Naive thymus-derived CD4-positive, alpha-beta T cell (primary cell): ENCODE data around the gene PIK3CG. TPM values are rescaled to one million over a fixed set of nuclear protein-coding genes. Genes with fewer than 3 reads are reported as not detected.

ENCODE experiments used
- ATAC-seq: fragments of 150-1000 bp; cut with Tn5 transposase; 2 replicates; pipeline ENCODE4 v1.10.0; 2021; ENCODE audit warnings: mild to moderate bottlenecking, moderate library complexity
- CTCF ChIA-PET: fragments of 350-600 bp; sonication (Branson Sonifier 250); formaldehyde crosslinking; loops from one replicate; lab custom pipeline; 2021; ENCODE audit warnings: antibody characterized with exemption; lab: Charles Lee
- POLR2A ChIA-PET: fragments of 350-600 bp; sonication (Branson Sonifier 250); formaldehyde crosslinking; loops from one replicate; lab custom pipeline; 2021; ENCODE audit warnings: antibody characterized with exemption, inconsistent platforms; lab: Charles Lee
- DNase-seq, 9 donors: peaks; one replicate each; pipeline versions ENCODE4 v3.0.0 to v3.0.0-alpha.2; 2020 to 2022; ENCODE audit warnings: mixed read lengths in 1 of 9
- H3K27ac ChIP-seq: one replicate; pipeline ENCODE4 v1.7.0; 2013; ENCODE audit warnings: mild to moderate bottlenecking, low read depth, low read length, moderate library complexity
- H3K27me3 ChIP-seq, 2 donors: one replicate each; pipeline ENCODE4 v1.7.0; 2013; ENCODE audit warnings: low read length in 2 of 2, mild to moderate bottlenecking in 2 of 2, moderate library complexity in 2 of 2; ENCODE audit not compliant: control insufficient read depth in 2 of 2, insufficient read depth in 2 of 2
- H3K36me3 ChIP-seq, 3 experiments: 1 replicate in 2 of 3; 2 replicates in 1 of 3; pipeline ENCODE4 v1.7.0; 2013; ENCODE audit warnings: low read length in 3 of 3, mild to moderate bottlenecking in 3 of 3, moderate library complexity in 1 of 3; ENCODE audit not compliant: insufficient read depth in 3 of 3, control insufficient read depth in 2 of 3
- H3K4me1 ChIP-seq, 2 donors: one replicate each; pipeline ENCODE4 v1.7.0; 2013; ENCODE audit warnings: low read length in 2 of 2, mild to moderate bottlenecking in 2 of 2, moderate library complexity in 1 of 2; ENCODE audit not compliant: control insufficient read depth in 2 of 2, insufficient read depth in 2 of 2
- H3K4me3 ChIP-seq: 2 replicates; pipeline ENCODE4 v1.7.0; 2013; ENCODE audit warnings: mild to moderate bottlenecking, low read length
- H3K9me3 ChIP-seq, 3 experiments: 1 replicate in 2 of 3; 2 replicates in 1 of 3; pipeline ENCODE4 v1.7.0; 2013; ENCODE audit warnings: low read length in 3 of 3; ENCODE audit not compliant: control insufficient read depth in 2 of 3
- H3K27ac Mint-ChIP-seq, 9 donors: one replicate each; pipeline ENCODE4 v1.8.0; 2020 to 2022; ENCODE audit warnings: mixed read lengths in 9 of 9, mild to moderate bottlenecking in 8 of 9, moderate library complexity in 5 of 9, inconsistent platforms in 2 of 9
- H3K27me3 Mint-ChIP-seq, 5 donors: one replicate each; pipeline ENCODE4 v1.8.0; 2021 to 2022; ENCODE audit warnings: mixed read lengths in 5 of 5, mild to moderate bottlenecking in 1 of 5
- H3K36me3 Mint-ChIP-seq, 5 donors: one replicate each; pipeline ENCODE4 v1.8.0; 2020 to 2022; ENCODE audit warnings: mixed read lengths in 5 of 5, mild to moderate bottlenecking in 3 of 5, inconsistent platforms in 1 of 5
- H3K4me1 Mint-ChIP-seq, 7 donors: one replicate each; pipeline ENCODE4 v1.8.0; 2020 to 2022; ENCODE audit warnings: mixed read lengths in 7 of 7, mild to moderate bottlenecking in 3 of 7, inconsistent platforms in 1 of 7
- H3K4me3 Mint-ChIP-seq, 10 donors: one replicate each; pipeline ENCODE4 v1.8.0; 2020 to 2022; ENCODE audit warnings: mild to moderate bottlenecking in 10 of 10, mixed read lengths in 10 of 10, moderate library complexity in 6 of 10, inconsistent platforms in 2 of 10
- H3K9me3 Mint-ChIP-seq, 11 donors: one replicate each; pipeline ENCODE4 v1.8.0; 2020 to 2022; ENCODE audit warnings: mixed read lengths in 11 of 11, mild to moderate bottlenecking in 4 of 11, inconsistent platforms in 1 of 11, moderate library complexity in 1 of 11
- intact Hi-C, 2 donors: fragments of 100-400 bp; cut with micrococcal nuclease; formaldehyde crosslinking; loops; one replicate each; pipeline ENCODE4 v1.15.1; 2023
- polyA plus RNA-seq, 2 donors: library from polyadenylated mRNA; unstranded; fragments of 300-500 nt; fragmentation: Illumina TruSeq; gene quantifications; one replicate each; pipeline ENCODE4 v1.2.3, GENCODE V29; 2021
- total RNA-seq, 6 experiments: library from RNA in 5 of 6; stranded (reverse) in 5 of 6; gene quantifications; 1 replicate in 5 of 6; 2 replicates in 1 of 6; pipeline ENCODE4 v1.2.3 and lab custom pipeline; 2021 to 2026

PIK3CG gene
- total and polyA plus RNA-seq, 7 experiments from 2014 or later, result 15.3 to 54.9 (median 29.7) TPM

GRCh38 chr7:106866298-106867281, 1.5 kb downstream of the PIK3CG start:
- peaks cover 50 to 55% of the 10 kb centered on the region in 2 donors for H3K4me1 ChIP-seq
- ChIA-PET CTCF (no interaction called here), POLR2A (interaction anchor here (3.0 to 3.1 kb wide), 2 partner anchors 302 to 877 kb away, joined by 10 to 18 read pairs; partner anchors contain the start of genes CBLL1 and HBP1)
- H3K27me3 ChIP-seq, result no peaks in the 10 kb centered on the region
- Mint-ChIP-seq H3K36me3 (peaks cover 10 to 40% (median 35%) of the 10 kb centered on the region in 5 donors), H3K4me1 (peaks cover 53 to 88% (median 75%) of the 10 kb centered on the region in 7 donors), H3K4me3 (peak overlapping the region; percentile 84 to 98 (median 94)), H3K9me3 (peaks cover 0 to 2% (median 0%) of the 10 kb centered on the region in 11 donors), H3K27ac (peak overlapping the region; percentile 63 to 96 (median 92)), H3K27me3 (no peaks in the 10 kb centered on the region)
- H3K36me3 ChIP-seq, result peaks cover 0 to 24% (median 4%) of the 10 kb centered on the region in 3 experiments
- intact Hi-C loops, result loop anchor here (5.0 to 10.0 kb wide), 8 partner anchors 74 to 798 kb away; partner anchors contain the start of genes PRKAR2B (in 2 of the 2), SYPL1 (in 2 of the 2), COG5 (in 1 of the 2) and DUS4L (in 1 of the 2)
- H3K27ac ChIP-seq, result peak overlapping the region; percentile 75
- ATAC-seq (no peak), DNase-seq (no peak)
- peak overlapping the region; percentile 62 for H3K4me3 ChIP-seq
- H3K9me3 ChIP-seq, result no peaks in the 10 kb centered on the region

- Mint-ChIP-seq H3K36me3 (peaks cover 16 to 52% (median 47%) of the 10 kb centered on the region in 5 donors), H3K27me3 (no peaks in the 10 kb centered on the region), H3K4me3 (peak overlapping the region in 8 of 10 donors; percentile 4 to 98 (median 78)), H3K4me1 (peaks cover 55 to 88% (median 75%) of the 10 kb centered on the region in 7 donors), H3K9me3 (peaks cover 0 to 2% (median 0%) of the 10 kb centered on the region in 11 donors), H3K27ac (peak overlapping the region in 4 of 9 donors; percentile 8 to 96 (median 96))
- H3K4me3 ChIP-seq, result no peak overlapping the region
- ChIA-PET POLR2A (interaction anchor here (0.9 kb wide), 1 partner anchor 47 kb away, joined by 3 read pairs; no protein-coding TSS in a partner anchor), CTCF (no interaction called here)
- DNase-seq, result no peak
- H3K4me1 ChIP-seq, result peaks cover 54 to 58% of the 10 kb centered on the region in 2 donors
- no peaks in the 10 kb centered on the region for H3K9me3 ChIP-seq
- ATAC-seq, result no peak
- H3K27me3 ChIP-seq, result no peaks in the 10 kb centered on the region
- intact Hi-C loops, result loop anchor here (5.0 to 10.0 kb wide), 8 partner anchors 75 to 797 kb away; partner anchors contain the start of genes PRKAR2B (in 2 of the 2), SYPL1 (in 2 of the 2), COG5 (in 1 of the 2) and DUS4L (in 1 of the 2)
- peaks cover 0 to 32% (median 4%) of the 10 kb centered on the region in 3 experiments for H3K36me3 ChIP-seq
- no peak overlapping the region for H3K27ac ChIP-seq
These were observed 2.7 kb downstream of the PIK3CG start for GRCh38 chr7:106867641-106868351.

GRCh38 chr7:106868364-106868763, 3.3 kb downstream of the PIK3CG start:
- Mint-ChIP-seq H3K27ac (peak overlapping the region in 6 of 9 donors; percentile 8 to 75 (median 24)), H3K9me3 (peaks cover 0 to 2% (median 0%) of the 10 kb centered on the region in 11 donors), H3K4me3 (peak overlapping the region; percentile 4 to 98 (median 54)), H3K36me3 (peaks cover 16 to 57% (median 53%) of the 10 kb centered on the region in 5 donors), H3K27me3 (no peaks in the 10 kb centered on the region), H3K4me1 (peaks cover 50 to 88% (median 75%) of the 10 kb centered on the region in 7 donors)
- intact Hi-C loops, result loop anchor here (5.0 to 10.0 kb wide), 8 partner anchors 76 to 796 kb away; partner anchors contain the start of genes PRKAR2B (in 2 of the 2), SYPL1 (in 2 of the 2), COG5 (in 1 of the 2) and DUS4L (in 1 of the 2)
- CTCF ChIA-PET, result no interaction called here
- H3K4me1 ChIP-seq, result peaks cover 49 to 58% of the 10 kb centered on the region in 2 donors
- H3K36me3 ChIP-seq, result peaks cover 0 to 37% (median 4%) of the 10 kb centered on the region in 3 experiments
- ATAC-seq (no peak), DNase-seq (no peak)
- no peak overlapping the region for H3K27ac ChIP-seq
- no peak overlapping the region for H3K4me3 ChIP-seq
- POLR2A ChIA-PET, result interaction anchor here (0.5 to 0.9 kb wide), 2 partner anchors 33 to 48 kb away, joined by 3 read pairs; no protein-coding TSS in a partner anchor
- no peaks in the 10 kb centered on the region for H3K9me3 ChIP-seq
- H3K27me3 ChIP-seq, result no peaks in the 10 kb centered on the region

GRCh38 chr7:106869954-106870353, 4.9 kb downstream of the PIK3CG start:
- peaks cover 0 to 2% (median 0%) of the 10 kb centered on the region in 11 donors for H3K9me3 Mint-ChIP-seq
- H3K4me1 Mint-ChIP-seq, result peaks cover 55 to 86% (median 78%) of the 10 kb centered on the region in 7 donors
- ChIA-PET CTCF (interaction anchor here (0.5 kb wide), 1 partner anchor 206 kb away, joined by 5 read pairs; no protein-coding TSS in a partner anchor), POLR2A (no interaction called here)
- H3K4me3 Mint-ChIP-seq, result peak overlapping the region; percentile 5 to 98 (median 55)
- H3K27ac Mint-ChIP-seq, result peak overlapping the region in 6 of 9 donors; percentile 2 to 68 (median 46)
- no peaks in the 10 kb centered on the region for H3K27me3 Mint-ChIP-seq
- no peak for DNase-seq
- no peaks in the 10 kb centered on the region for H3K27me3 ChIP-seq
- intact Hi-C loops, result loop anchor here (5.0 to 10.0 kb wide), 8 partner anchors 78 to 795 kb away; partner anchors contain the start of genes PRKAR2B (in 2 of the 2), SYPL1 (in 2 of the 2), COG5 (in 1 of the 2) and DUS4L (in 1 of the 2)
- H3K36me3 ChIP-seq, result peaks cover 4 to 51% (median 14%) of the 10 kb centered on the region in 3 experiments
- peaks cover 23 to 73% (median 68%) of the 10 kb centered on the region in 5 donors for H3K36me3 Mint-ChIP-seq
- H3K4me3 ChIP-seq, result peak overlapping the region; percentile 27
- no peaks in the 10 kb centered on the region for H3K9me3 ChIP-seq
- peak overlapping the region; percentile 28 for H3K27ac ChIP-seq
- ATAC-seq, result no peak
- peaks cover 35 to 52% of the 10 kb centered on the region in 2 donors for H3K4me1 ChIP-seq

- H3K4me1 ChIP-seq, result peaks cover 35 to 52% of the 10 kb centered on the region in 2 donors
- H3K27me3 Mint-ChIP-seq, result no peaks in the 10 kb centered on the region
- peak overlapping the region; percentile 28 for H3K27ac ChIP-seq
- peaks cover 27 to 79% (median 72%) of the 10 kb centered on the region in 5 donors for H3K36me3 Mint-ChIP-seq
- H3K36me3 ChIP-seq, result peaks cover 4 to 57% (median 20%) of the 10 kb centered on the region in 3 experiments
- intact Hi-C loops, result no loop called here
- peaks cover 55 to 88% (median 80%) of the 10 kb centered on the region in 7 donors for H3K4me1 Mint-ChIP-seq
- H3K4me3 Mint-ChIP-seq, result peak overlapping the region in 9 of 10 donors; percentile 43 to 98 (median 55)
- ATAC-seq (no peak), DNase-seq (no peak)
- no peaks in the 10 kb centered on the region for H3K9me3 ChIP-seq
- POLR2A ChIA-PET, result interaction anchor here (1.1 kb wide), 1 partner anchor 12 kb away, joined by 3 read pairs; no protein-coding TSS in a partner anchor
- CTCF ChIA-PET, result interaction anchor here (1.2 kb wide), 1 partner anchor 9 kb away, joined by 3 read pairs; no protein-coding TSS in a partner anchor
- H3K27me3 ChIP-seq, result no peaks in the 10 kb centered on the region
- H3K4me3 ChIP-seq, result peak overlapping the region; percentile 27
- peak overlapping the region in 6 of 9 donors; percentile 39 to 68 (median 57) for H3K27ac Mint-ChIP-seq
- peaks cover 0 to 4% (median 0%) of the 10 kb centered on the region in 11 donors for H3K9me3 Mint-ChIP-seq
These were observed 5.4 kb downstream of the PIK3CG start for GRCh38 chr7:106870528-106870927.
